ENCODE results near the gene GPR78.

The GPR78 gene

DNA sequence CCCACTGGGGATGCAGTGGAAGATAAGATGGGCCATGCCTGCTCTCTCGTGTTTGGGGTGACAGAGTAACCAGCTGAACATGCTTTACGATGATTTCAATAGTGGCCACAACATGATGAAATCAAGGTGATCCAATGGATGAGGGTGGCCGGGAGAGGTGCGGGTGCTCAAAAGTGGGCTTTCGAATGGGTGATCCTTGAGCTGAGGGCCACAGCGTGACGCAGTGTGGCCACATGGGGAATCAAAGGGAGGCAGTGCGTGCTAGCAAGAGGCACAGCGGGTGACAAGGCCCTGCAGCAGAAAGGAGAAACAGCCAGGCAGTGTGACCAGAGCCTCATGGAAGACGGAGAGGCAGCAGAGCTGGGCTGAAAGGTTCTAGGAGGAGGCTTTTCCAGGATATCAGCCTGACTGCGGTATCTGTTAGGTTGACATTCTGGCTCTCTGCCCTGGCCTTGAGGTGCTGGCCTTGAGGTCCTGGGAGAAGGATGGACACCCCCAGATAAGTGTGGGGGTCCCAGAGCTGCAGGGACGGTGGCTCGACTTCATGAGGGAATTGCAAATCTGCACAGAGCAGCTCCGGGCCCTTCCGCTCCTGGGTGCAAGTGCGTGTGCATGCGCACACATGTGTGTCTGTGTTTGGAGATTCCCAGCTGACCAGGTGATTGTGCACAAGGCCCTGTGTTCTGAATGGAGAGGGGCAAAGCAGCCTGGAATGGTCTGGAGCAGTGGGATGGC lies 38.0 kb upstream of the GPR78 start:
- WGBS (ENCODE audit: insufficient coverage): 93% methylated on average over 16 of the region's 17 CpGs
- POLR2A ChIA-PET: no interaction called here
- no peak overlapping the region for H3K4me3 ChIP-seq (ENCODE audit: control insufficient read depth in 1 of 7, extremely low read depth in 1 of 7, insufficient read depth in 4 of 7, low read depth in 2 of 7, low read length in 6 of 7)
- H3K27ac ChIP-seq (ENCODE audit: insufficient read depth in 1 of 2, low read depth in 1 of 2, low read length in 2 of 2, poor library complexity in 1 of 2, severe bottlenecking in 2 of 2): no peak overlapping the region
- no peaks in the 10 kb centered on the region for H3K36me3 ChIP-seq (ENCODE audit: control insufficient read depth in 4 of 4, insufficient read depth in 4 of 4, low read length in 3 of 4)
- CTCF ChIA-PET: no interaction called here
- DNase-seq: no peak
- no peaks in the 10 kb centered on the region for H3K4me1 ChIP-seq (ENCODE audit: control extremely low read depth in 1 of 4, control insufficient read depth in 4 of 4, insufficient read depth in 4 of 4, low read length in 3 of 4)
- no peaks in the 10 kb centered on the region for H3K9me3 ChIP-seq (ENCODE audit: control extremely low read depth in 1 of 5, control insufficient read depth in 4 of 5, insufficient read depth in 2 of 5, low read depth in 1 of 5, low read length in 4 of 5)
- H3K27me3 ChIP-seq (replicated peaks in 2 of 5; ENCODE audit: control insufficient read depth in 4 of 5, insufficient read depth in 5 of 5, low read length in 4 of 5): peaks cover 0 to 35% (median 0%) of the 10 kb centered on the region in 5 experiments

DNA sequence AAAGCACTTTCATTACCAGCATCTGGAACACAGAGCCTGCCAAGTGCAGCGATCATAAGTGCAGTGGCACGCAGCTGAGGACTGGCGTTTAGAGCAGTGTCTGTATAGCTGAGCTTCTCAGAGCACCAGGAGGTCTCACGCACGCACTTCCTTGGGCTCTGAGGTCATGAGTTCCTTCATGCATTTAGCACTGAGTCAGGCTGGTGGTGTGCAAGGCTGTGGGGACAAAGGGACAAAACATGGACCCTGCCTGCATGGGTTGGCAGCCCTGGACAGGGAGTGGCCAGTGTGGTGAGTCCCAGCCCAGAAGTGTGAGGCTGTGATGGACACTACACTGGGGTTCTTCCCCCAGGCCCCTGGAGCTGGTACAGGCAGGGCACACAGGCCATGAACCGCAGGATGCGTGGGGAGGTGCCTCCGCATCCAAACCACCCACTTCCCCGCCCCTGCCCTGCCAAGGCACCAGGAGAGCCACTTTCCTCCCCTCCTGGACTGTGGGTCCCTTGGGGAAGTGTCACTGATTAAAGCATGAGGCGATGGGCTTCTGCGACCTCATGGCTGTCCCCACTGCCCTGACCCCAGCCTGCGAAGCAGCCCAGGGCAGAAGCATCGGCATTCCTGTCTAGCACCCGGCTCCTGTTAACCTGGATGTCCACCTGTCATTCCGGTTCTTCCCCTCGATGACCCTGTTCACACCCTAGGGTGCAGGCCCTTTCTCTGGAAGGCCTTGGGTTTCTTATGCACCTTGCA lies 37.2 kb upstream of the GPR78 start:
- H3K4me1 ChIP-seq (ENCODE audit: control extremely low read depth in 1 of 4, control insufficient read depth in 4 of 4, insufficient read depth in 4 of 4, low read length in 3 of 4): no peaks in the 10 kb centered on the region
- 90% methylated on average over 15 of the region's 16 CpGs for WGBS (ENCODE audit: insufficient coverage)
- no peak overlapping the region for H3K27ac ChIP-seq (ENCODE audit: insufficient read depth in 1 of 2, low read depth in 1 of 2, low read length in 2 of 2, poor library complexity in 1 of 2, severe bottlenecking in 2 of 2)
- H3K36me3 ChIP-seq (ENCODE audit: control insufficient read depth in 4 of 4, insufficient read depth in 4 of 4, low read length in 3 of 4): no peaks in the 10 kb centered on the region
- H3K9me3 ChIP-seq (ENCODE audit: control extremely low read depth in 1 of 5, control insufficient read depth in 4 of 5, insufficient read depth in 2 of 5, low read depth in 1 of 5, low read length in 4 of 5): no peaks in the 10 kb centered on the region
- peaks cover 0 to 35% (median 0%) of the 10 kb centered on the region in 5 experiments for H3K27me3 ChIP-seq (replicated peaks in 2 of 5; ENCODE audit: control insufficient read depth in 4 of 5, insufficient read depth in 5 of 5, low read length in 4 of 5)
- POLR2A ChIA-PET: no interaction called here
- CTCF ChIA-PET: no interaction called here
- no peak for DNase-seq
- no peak overlapping the region for H3K4me3 ChIP-seq (ENCODE audit: control insufficient read depth in 1 of 7, extremely low read depth in 1 of 7, insufficient read depth in 4 of 7, low read depth in 2 of 7, low read length in 6 of 7)

DNA sequence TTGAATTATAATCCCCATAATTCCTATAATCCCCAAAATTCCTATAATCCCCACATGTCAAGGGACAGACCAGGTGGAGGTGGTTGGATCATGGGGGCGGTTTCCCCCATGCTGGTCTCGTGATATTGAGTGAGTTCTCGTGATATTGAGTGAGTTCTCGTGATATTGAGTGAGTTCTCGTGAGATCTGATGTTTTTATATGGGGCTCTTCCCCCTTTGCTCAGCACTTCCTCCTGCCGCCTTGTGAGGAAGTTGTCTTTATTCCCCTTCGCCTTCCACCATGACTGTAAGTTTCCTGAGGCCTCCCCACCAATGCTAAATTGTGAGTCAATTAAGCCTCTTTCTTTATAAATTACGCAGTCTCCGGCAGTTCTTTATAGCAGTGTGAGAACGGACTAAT lies 36.6 kb upstream of the GPR78 start:
- H3K4me1 ChIP-seq (ENCODE audit: control extremely low read depth in 1 of 4, control insufficient read depth in 4 of 4, insufficient read depth in 4 of 4, low read length in 3 of 4): no peaks in the 10 kb centered on the region
- ChIA-PET POLR2A (no interaction called here), CTCF (no interaction called here)
- peaks cover 0 to 35% (median 0%) of the 10 kb centered on the region in 5 experiments for H3K27me3 ChIP-seq (replicated peaks in 2 of 5; ENCODE audit: control insufficient read depth in 4 of 5, insufficient read depth in 5 of 5, low read length in 4 of 5)
- H3K4me3 ChIP-seq (ENCODE audit: control insufficient read depth in 1 of 7, extremely low read depth in 1 of 7, insufficient read depth in 4 of 7, low read depth in 2 of 7, low read length in 6 of 7): no peak overlapping the region
- peak in 1 of 3 donors; percentile 1 for DNase-seq
- 92% methylated on average over 5 of the region's 10 CpGs for WGBS (ENCODE audit: insufficient coverage)
- no peaks in the 10 kb centered on the region for H3K36me3 ChIP-seq (ENCODE audit: control insufficient read depth in 4 of 4, insufficient read depth in 4 of 4, low read length in 3 of 4)
- H3K9me3 ChIP-seq (ENCODE audit: control extremely low read depth in 1 of 5, control insufficient read depth in 4 of 5, insufficient read depth in 2 of 5, low read depth in 1 of 5, low read length in 4 of 5): no peaks in the 10 kb centered on the region
- H3K27ac ChIP-seq (ENCODE audit: insufficient read depth in 1 of 2, low read depth in 1 of 2, low read length in 2 of 2, poor library complexity in 1 of 2, severe bottlenecking in 2 of 2): no peak overlapping the region

DNA sequence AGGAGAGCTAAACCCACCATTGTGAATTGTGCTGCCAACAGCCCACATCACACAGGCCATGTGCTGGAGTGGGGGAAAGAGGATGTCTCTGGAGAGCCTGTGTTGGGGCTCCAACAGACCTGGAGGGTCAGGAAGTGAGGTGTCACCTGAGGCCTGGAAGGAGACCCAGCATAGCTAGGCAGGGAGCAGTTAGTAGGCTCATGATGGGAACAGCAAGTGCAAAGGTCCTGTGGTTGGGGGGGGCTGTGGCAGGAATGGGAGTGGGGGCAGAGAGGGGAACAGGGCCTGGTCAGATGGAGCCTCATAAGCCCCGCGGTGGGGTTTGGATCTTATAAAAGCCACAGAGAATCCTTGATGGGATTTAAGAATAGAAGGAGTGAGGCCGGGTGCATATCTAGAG lies 35.9 kb upstream of the GPR78 start:
- Histone ChIP-seq H3K4me3 (ENCODE audit: control insufficient read depth in 1 of 7, extremely low read depth in 1 of 7, insufficient read depth in 4 of 7, low read depth in 2 of 7, low read length in 6 of 7) (no peak overlapping the region), H3K27me3 (replicated peaks in 2 of 5; ENCODE audit: control insufficient read depth in 4 of 5, insufficient read depth in 5 of 5, low read length in 4 of 5) (peaks cover 0 to 33% (median 0%) of the 10 kb centered on the region in 5 experiments), H3K27ac (ENCODE audit: insufficient read depth in 1 of 2, low read depth in 1 of 2, low read length in 2 of 2, poor library complexity in 1 of 2, severe bottlenecking in 2 of 2) (no peak overlapping the region), H3K9me3 (ENCODE audit: control extremely low read depth in 1 of 5, control insufficient read depth in 4 of 5, insufficient read depth in 2 of 5, low read depth in 1 of 5, low read length in 4 of 5) (no peaks in the 10 kb centered on the region), H3K36me3 (ENCODE audit: control insufficient read depth in 4 of 4, insufficient read depth in 4 of 4, low read length in 3 of 4) (no peaks in the 10 kb centered on the region), H3K4me1 (ENCODE audit: control extremely low read depth in 1 of 4, control insufficient read depth in 4 of 4, insufficient read depth in 4 of 4, low read length in 3 of 4) (no peaks in the 10 kb centered on the region)
- CTCF ChIA-PET: no interaction called here
- WGBS (ENCODE audit: insufficient coverage): 100% methylated on average over 3 of the region's 3 CpGs
- POLR2A ChIA-PET: no interaction called here
- no peak for DNase-seq

DNA sequence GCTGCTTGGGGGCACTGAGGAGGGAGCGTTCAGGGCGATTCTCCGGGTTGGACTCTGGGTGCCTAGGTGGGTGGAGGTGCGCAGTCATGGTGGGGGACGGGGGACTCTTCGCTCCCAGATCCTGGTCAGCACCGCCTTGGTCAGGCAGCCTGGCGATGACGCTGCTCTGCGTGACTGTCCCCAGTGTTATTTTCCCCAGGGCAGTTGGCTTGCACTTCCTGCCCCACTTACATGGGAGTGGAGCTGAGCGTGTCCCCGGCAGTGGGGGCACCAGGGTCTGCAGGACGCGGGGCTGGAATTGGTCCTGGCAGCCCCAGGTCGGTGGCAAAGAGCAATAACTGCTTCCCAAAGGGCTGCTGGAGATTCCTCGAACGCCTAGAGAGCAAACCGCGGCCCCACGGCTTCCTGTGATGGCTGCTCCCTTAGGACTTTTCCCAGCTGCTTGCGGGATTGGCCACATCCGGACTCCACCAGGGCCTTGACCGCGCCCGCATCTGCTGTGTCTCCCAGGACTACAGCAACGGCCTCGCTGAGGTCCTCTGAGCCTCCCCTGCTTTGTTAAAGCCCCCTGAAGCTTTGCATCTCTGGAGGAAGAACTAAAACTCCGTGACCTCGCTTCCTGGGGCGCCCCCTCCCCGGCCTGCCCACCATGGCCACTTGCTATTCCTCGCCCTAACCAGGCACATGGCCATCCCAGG lies 35.3 kb upstream of the GPR78 start:
- H3K4me3 ChIP-seq (ENCODE audit: control insufficient read depth in 1 of 7, extremely low read depth in 1 of 7, insufficient read depth in 4 of 7, low read depth in 2 of 7, low read length in 6 of 7): no peak overlapping the region
- no peaks in the 10 kb centered on the region for H3K4me1 ChIP-seq (ENCODE audit: control extremely low read depth in 1 of 4, control insufficient read depth in 4 of 4, insufficient read depth in 4 of 4, low read length in 3 of 4)
- no peaks in the 10 kb centered on the region for H3K9me3 ChIP-seq (ENCODE audit: control extremely low read depth in 1 of 5, control insufficient read depth in 4 of 5, insufficient read depth in 2 of 5, low read depth in 1 of 5, low read length in 4 of 5)
- H3K27me3 ChIP-seq (replicated peaks in 2 of 5; ENCODE audit: control insufficient read depth in 4 of 5, insufficient read depth in 5 of 5, low read length in 4 of 5): peaks cover 0 to 30% (median 0%) of the 10 kb centered on the region in 5 experiments
- no peak overlapping the region for H3K27ac ChIP-seq (ENCODE audit: insufficient read depth in 1 of 2, low read depth in 1 of 2, low read length in 2 of 2, poor library complexity in 1 of 2, severe bottlenecking in 2 of 2)
- ChIA-PET CTCF (no interaction called here), POLR2A (no interaction called here)
- no peak for DNase-seq
- no peaks in the 10 kb centered on the region for H3K36me3 ChIP-seq (ENCODE audit: control insufficient read depth in 4 of 4, insufficient read depth in 4 of 4, low read length in 3 of 4)
- 84% methylated on average over 31 of the region's 32 CpGs for WGBS (ENCODE audit: insufficient coverage)

DNA sequence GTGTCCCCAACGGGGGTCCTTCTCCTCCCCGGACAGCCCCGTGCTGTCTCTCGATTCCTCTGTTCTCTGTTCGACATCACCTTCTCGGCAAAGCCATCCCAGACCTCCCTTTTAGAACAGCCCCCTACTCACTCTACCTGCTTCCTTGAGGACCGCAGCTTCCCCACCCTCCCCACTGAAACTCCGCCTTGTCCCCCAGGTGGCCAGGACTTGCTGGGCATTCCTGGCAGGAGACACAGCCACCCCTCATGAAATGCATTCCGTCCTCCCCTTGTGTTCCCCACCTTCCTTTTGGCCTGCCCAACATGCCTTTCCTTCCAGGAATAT lies 34.8 kb upstream of the GPR78 start:
- H3K27me3 ChIP-seq (replicated peaks in 2 of 5; ENCODE audit: control insufficient read depth in 4 of 5, insufficient read depth in 5 of 5, low read length in 4 of 5): peaks cover 0 to 30% (median 0%) of the 10 kb centered on the region in 5 experiments
- H3K36me3 ChIP-seq (ENCODE audit: control insufficient read depth in 4 of 4, insufficient read depth in 4 of 4, low read length in 3 of 4): no peaks in the 10 kb centered on the region
- H3K4me1 ChIP-seq (ENCODE audit: control extremely low read depth in 1 of 4, control insufficient read depth in 4 of 4, insufficient read depth in 4 of 4, low read length in 3 of 4): no peaks in the 10 kb centered on the region
- no peak overlapping the region for H3K4me3 ChIP-seq (ENCODE audit: control insufficient read depth in 1 of 7, extremely low read depth in 1 of 7, insufficient read depth in 4 of 7, low read depth in 2 of 7, low read length in 6 of 7)
- WGBS (ENCODE audit: insufficient coverage): 93% methylated on average over 6 of the region's 9 CpGs
- ChIA-PET POLR2A (no interaction called here), CTCF (no interaction called here)
- DNase-seq: no peak
- no peak overlapping the region for H3K27ac ChIP-seq (ENCODE audit: insufficient read depth in 1 of 2, low read depth in 1 of 2, low read length in 2 of 2, poor library complexity in 1 of 2, severe bottlenecking in 2 of 2)
- H3K9me3 ChIP-seq (ENCODE audit: control extremely low read depth in 1 of 5, control insufficient read depth in 4 of 5, insufficient read depth in 2 of 5, low read depth in 1 of 5, low read length in 4 of 5): no peaks in the 10 kb centered on the region

DNA sequence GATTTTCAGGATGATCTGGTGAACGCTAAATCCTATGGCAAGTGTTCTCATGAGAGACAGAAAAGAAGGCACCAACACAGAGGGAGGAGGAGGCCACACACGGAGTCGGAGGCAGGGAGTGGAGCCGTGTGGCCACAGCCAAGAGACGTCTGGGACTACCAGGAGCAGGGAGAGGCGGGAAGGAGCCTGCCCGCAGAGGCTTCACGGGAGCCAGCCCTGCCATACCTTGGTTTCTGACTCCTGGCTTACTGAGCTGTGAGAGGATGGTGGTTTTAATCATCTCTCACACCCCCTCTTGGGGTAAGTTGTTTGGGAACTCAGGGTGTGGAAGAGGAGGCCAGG lies 33.5 kb upstream of the GPR78 start:
- ChIA-PET CTCF (no interaction called here), POLR2A (no interaction called here)
- peaks cover 0 to 30% (median 0%) of the 10 kb centered on the region in 5 experiments for H3K27me3 ChIP-seq (replicated peaks in 2 of 5; ENCODE audit: control insufficient read depth in 4 of 5, insufficient read depth in 5 of 5, low read length in 4 of 5)
- peaks cover 0 to 1% (median 0%) of the 10 kb centered on the region in 5 experiments for H3K9me3 ChIP-seq (ENCODE audit: control extremely low read depth in 1 of 5, control insufficient read depth in 4 of 5, insufficient read depth in 2 of 5, low read depth in 1 of 5, low read length in 4 of 5)
- H3K27ac ChIP-seq (ENCODE audit: insufficient read depth in 1 of 2, low read depth in 1 of 2, low read length in 2 of 2, poor library complexity in 1 of 2, severe bottlenecking in 2 of 2): no peak overlapping the region
- no peak for DNase-seq
- no peak overlapping the region for H3K4me3 ChIP-seq (ENCODE audit: control insufficient read depth in 1 of 7, extremely low read depth in 1 of 7, insufficient read depth in 4 of 7, low read depth in 2 of 7, low read length in 6 of 7)
- WGBS (ENCODE audit: insufficient coverage): 91% methylated on average over 5 of the region's 8 CpGs
- no peaks in the 10 kb centered on the region for H3K36me3 ChIP-seq (ENCODE audit: control insufficient read depth in 4 of 4, insufficient read depth in 4 of 4, low read length in 3 of 4)
- H3K4me1 ChIP-seq (ENCODE audit: control extremely low read depth in 1 of 4, control insufficient read depth in 4 of 4, insufficient read depth in 4 of 4, low read length in 3 of 4): no peaks in the 10 kb centered on the region
